ENCODE data around the gene MDFIC.

MDFIC gene

DNA sequence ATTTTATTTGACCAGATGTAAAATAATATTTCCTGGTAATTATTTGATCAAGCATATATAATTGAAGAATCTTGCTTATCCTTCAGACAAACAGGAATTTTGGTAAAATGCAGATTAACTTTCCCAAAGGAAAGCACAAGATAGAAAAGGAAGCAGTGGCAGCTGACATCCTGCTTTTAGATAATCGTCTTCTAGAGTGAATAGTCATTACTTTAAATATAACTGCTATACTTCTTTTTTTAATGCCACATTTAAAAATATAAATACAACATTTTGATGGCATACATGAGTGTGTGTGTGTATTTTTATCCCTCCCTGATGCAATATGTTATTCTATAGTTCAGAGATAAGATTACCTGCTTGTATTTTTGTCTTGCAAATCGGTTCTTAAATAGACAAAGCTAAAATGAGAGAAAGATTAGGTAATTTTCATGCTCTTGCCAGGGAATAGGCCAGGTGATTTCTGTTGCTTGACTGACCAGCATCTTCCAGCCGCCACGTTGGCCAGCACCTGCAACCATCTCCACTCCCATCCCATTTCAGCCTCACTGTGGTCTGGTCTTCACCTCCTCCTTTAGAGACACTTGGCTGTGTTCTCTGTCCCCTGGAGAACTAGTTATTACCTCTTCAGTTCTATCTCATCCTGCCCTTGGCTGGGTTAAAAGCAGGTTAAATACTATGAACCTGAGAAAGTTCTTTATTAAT is 58.1 kb downstream of the MDFIC start:
- H3K27ac ChIP-seq: no peak overlapping the region
- H3K4me3 ChIP-seq: no peak overlapping the region
- DNase-seq (ENCODE audit: low read depth, low spot score): no peak
- H3K36me3 ChIP-seq (ENCODE audit: insufficient read depth, low read length): peaks cover 5% of the 10 kb centered on the region; the same call in 1 of the 2 replicates
- H3K9ac ChIP-seq (ENCODE audit: insufficient read length): no peak overlapping the region
- no peaks in the 10 kb centered on the region for H3K9me3 ChIP-seq (ENCODE audit: low read depth, low read length)
- TF ChIP-seq POLR2AphosphoS5 (IDR thresholded peaks at IDR 0.05; ENCODE audit: borderline replicate concordance, low read depth, low read length) (no peak), FOXP2 (optimal IDR thresholded peaks at IDR 0.05; ENCODE audit: control extremely low read depth, extremely low read length, insufficient read depth) (no peak)

DNA sequence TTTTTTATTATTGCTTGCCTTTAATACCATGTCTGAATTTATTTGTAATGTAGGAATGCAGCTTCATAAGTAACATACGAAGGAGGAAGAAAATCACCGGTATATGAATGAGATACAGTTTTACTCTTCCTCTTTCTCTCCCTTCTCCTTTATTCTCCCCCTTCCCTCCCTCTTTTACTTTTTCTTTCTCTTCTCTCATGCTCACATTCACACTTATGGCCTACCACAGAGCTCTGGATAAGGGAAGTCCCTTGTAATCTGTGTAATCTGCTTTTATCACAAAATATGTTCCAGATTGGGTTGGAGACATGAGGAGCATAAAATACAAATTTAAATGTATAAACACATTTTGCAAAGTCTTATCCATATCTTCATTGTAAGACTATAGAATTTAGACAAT is 59.4 kb downstream of the MDFIC start:
- H3K9me3 ChIP-seq (ENCODE audit: low read depth, low read length): no peaks in the 10 kb centered on the region
- H3K4me3 ChIP-seq: no peak overlapping the region
- peaks cover 5% of the 10 kb centered on the region; the same call in 1 of the 2 replicates for H3K36me3 ChIP-seq (ENCODE audit: insufficient read depth, low read length)
- no peak overlapping the region for H3K27ac ChIP-seq
- no peak overlapping the region for H3K9ac ChIP-seq (ENCODE audit: insufficient read length)
- DNase-seq (ENCODE audit: low read depth, low spot score): no peak
- no peak for TF ChIP-seq EZH2 (IDR thresholded peaks at IDR 0.05)
- TF ChIP-seq POLR2AphosphoS5 (IDR thresholded peaks at IDR 0.05; ENCODE audit: borderline replicate concordance, low read depth, low read length): no peak
- no peak for TF ChIP-seq FOXP2 (optimal IDR thresholded peaks at IDR 0.05; ENCODE audit: control extremely low read depth, extremely low read length, insufficient read depth)

DNA sequence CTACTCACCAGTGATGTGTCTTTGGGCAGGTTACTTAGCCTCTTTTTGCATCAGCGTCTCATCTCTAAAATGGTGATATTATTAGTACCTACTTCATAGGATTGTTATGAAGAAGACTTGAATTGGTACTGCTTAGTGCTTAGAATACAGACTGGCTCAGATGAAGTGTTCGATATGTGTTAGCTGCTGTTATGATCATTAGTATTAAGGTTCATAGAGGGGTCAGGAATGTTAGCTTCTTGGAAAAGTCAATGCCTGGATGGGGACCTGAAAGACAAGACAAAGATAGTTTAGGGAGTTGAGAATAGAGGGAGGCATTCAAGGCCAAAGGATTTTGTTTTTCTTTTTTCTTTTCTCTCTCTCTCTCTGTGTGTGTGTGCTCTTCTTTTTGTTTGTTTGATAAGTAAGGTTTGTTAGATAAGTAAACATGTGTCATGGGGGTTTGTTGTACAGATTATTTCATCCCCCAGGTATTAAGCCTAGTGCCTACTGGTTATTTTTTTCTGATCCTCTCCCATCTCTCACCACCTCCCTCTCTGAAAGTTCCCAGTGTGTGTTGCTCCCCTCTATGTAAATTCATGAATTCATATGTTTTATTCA is 63.3 kb downstream of the MDFIC start:
- no peak for TF ChIP-seq POLR2AphosphoS5 (IDR thresholded peaks at IDR 0.05; ENCODE audit: borderline replicate concordance, low read depth, low read length)
- DNase-seq (ENCODE audit: low read depth, low spot score): no peak
- peaks cover 5% of the 10 kb centered on the region; the same call in 1 of the 2 replicates for H3K36me3 ChIP-seq (ENCODE audit: insufficient read depth, low read length)
- no peak overlapping the region for H3K27ac ChIP-seq
- no peak overlapping the region for H3K4me3 ChIP-seq
- H3K9me3 ChIP-seq (ENCODE audit: low read depth, low read length): no peaks in the 10 kb centered on the region
- no peak overlapping the region for H3K9ac ChIP-seq (ENCODE audit: insufficient read length)

GRCh38 chr7:114986190-114987180 is 64.6 kb downstream of the MDFIC start:
- Histone ChIP-seq H3K9me3 (ENCODE audit: low read depth, low read length) (no peaks in the 10 kb centered on the region), H3K9ac (ENCODE audit: insufficient read length) (no peak overlapping the region), H3K36me3 (ENCODE audit: insufficient read depth, low read length) (peaks cover 5% of the 10 kb centered on the region; the same call in 1 of the 2 replicates), H3K4me3 (no peak overlapping the region), H3K27ac (no peak overlapping the region)
- DNase-seq (ENCODE audit: low read depth, low spot score): no peak
- no peak for TF ChIP-seq FOXP2 (optimal IDR thresholded peaks at IDR 0.05; ENCODE audit: control extremely low read depth, extremely low read length, insufficient read depth)
- TF ChIP-seq POLR2AphosphoS5 (IDR thresholded peaks at IDR 0.05; ENCODE audit: borderline replicate concordance, low read depth, low read length): no peak
- no peak for TF ChIP-seq EZH2 (IDR thresholded peaks at IDR 0.05)

- no peak for DNase-seq (ENCODE audit: low read depth, low spot score)
- H3K9ac ChIP-seq (ENCODE audit: insufficient read length): no peak overlapping the region
- H3K9me3 ChIP-seq (ENCODE audit: low read depth, low read length): no peaks in the 10 kb centered on the region
- TF ChIP-seq FOXP2 (optimal IDR thresholded peaks at IDR 0.05; ENCODE audit: control extremely low read depth, extremely low read length, insufficient read depth) (no peak), POLR2AphosphoS5 (IDR thresholded peaks at IDR 0.05; ENCODE audit: borderline replicate concordance, low read depth, low read length) (no peak), EZH2 (IDR thresholded peaks at IDR 0.05) (no peak)
- H3K36me3 ChIP-seq (ENCODE audit: insufficient read depth, low read length): peaks cover under 1% of the 10 kb centered on the region; the same call in 1 of the 2 replicates
- H3K4me3 ChIP-seq: no peak overlapping the region
- no peak overlapping the region for H3K27ac ChIP-seq
Observed at GRCh38 chr7:114988026-114988425, 66.1 kb downstream of the MDFIC start.

GRCh38 chr7:114988755-114989375 is 67.0 kb downstream of the MDFIC start:
- Histone ChIP-seq H3K36me3 (ENCODE audit: insufficient read depth, low read length) (no peaks in the 10 kb centered on the region), H3K4me3 (no peak overlapping the region), H3K9ac (ENCODE audit: insufficient read length) (no peak overlapping the region), H3K27ac (peak overlapping the region; percentile 25; the same call in 1 of the 2 replicates), H3K9me3 (ENCODE audit: low read depth, low read length) (no peaks in the 10 kb centered on the region)
- no peak for DNase-seq (ENCODE audit: low read depth, low spot score)
- TF ChIP-seq FOXP2 (optimal IDR thresholded peaks at IDR 0.05; ENCODE audit: control extremely low read depth, extremely low read length, insufficient read depth) (no peak), EZH2 (IDR thresholded peaks at IDR 0.05) (no peak)

- H3K36me3 ChIP-seq (ENCODE audit: insufficient read depth, low read length): no peaks in the 10 kb centered on the region
- TF ChIP-seq EZH2 (IDR thresholded peaks at IDR 0.05) (no peak), FOXP2 (optimal IDR thresholded peaks at IDR 0.05; ENCODE audit: control extremely low read depth, extremely low read length, insufficient read depth) (no peak), POLR2AphosphoS5 (IDR thresholded peaks at IDR 0.05; ENCODE audit: borderline replicate concordance, low read depth, low read length) (no peak)
- no peak overlapping the region for H3K4me3 ChIP-seq
- DNase-seq (ENCODE audit: low read depth, low spot score): no peak
- H3K9ac ChIP-seq (ENCODE audit: insufficient read length): no peak overlapping the region
- H3K27ac ChIP-seq: no peak overlapping the region
- no peaks in the 10 kb centered on the region for H3K9me3 ChIP-seq (ENCODE audit: low read depth, low read length)
Observed at GRCh38 chr7:114989531-114989930, 67.6 kb downstream of the MDFIC start.

All from SK-N-MC (cell line).